Osteoblast (primary cell): Measurements from ENCODE around the gene PLCL2. TPM values are rescaled to one million over a fixed set of nuclear protein-coding genes. Genes with fewer than 3 reads are reported as not detected.

Experiments used
- DNase-seq: peaks from one replicate; pipeline ENCODE4 v3.0.0; 2011; ENCODE audit warnings: low spot score, mixed read lengths; ENCODE audit not compliant: insufficient read length; ENCODE audit errors: missing footprints
- H2AFZ ChIP-seq: 2 replicates; pipeline ENCODE4 v1.6.0; 2011; ENCODE audit warnings: mild to moderate bottlenecking, low read length
- H3K27ac ChIP-seq: 2 replicates; pipeline ENCODE4 v1.5.1; 2011; ENCODE audit warnings: mild to moderate bottlenecking, low read depth, low read length, moderate library complexity
- H3K27me3 ChIP-seq: 2 replicates; pipeline ENCODE4 v1.6.0; 2012; ENCODE audit warnings: mild to moderate bottlenecking, control low read depth, inconsistent platforms, low read length, moderate library complexity; ENCODE audit not compliant: insufficient read depth
- H3K36me3 ChIP-seq: 2 replicates; pipeline ENCODE4 v1.5.1; 2011; ENCODE audit warnings: mild to moderate bottlenecking, low read length, control low read depth, moderate library complexity; ENCODE audit not compliant: insufficient read depth
- H3K4me1 ChIP-seq: 2 replicates; pipeline ENCODE4 v1.5.1; 2011; ENCODE audit warnings: mild to moderate bottlenecking, low read length, control low read depth, moderate library complexity; ENCODE audit not compliant: insufficient read depth
- H3K4me2 ChIP-seq: 2 replicates; pipeline ENCODE4 v1.6.0; 2011; ENCODE audit warnings: mild to moderate bottlenecking, low read length; ENCODE audit not compliant: insufficient read depth
- H3K4me3 ChIP-seq: fragments of 200-600 bp; sonication (generic); 3 replicates; pipeline ENCODE4 v1.5.1; 2012; ENCODE audit warnings: mild to moderate bottlenecking, low read length, inconsistent platforms; ENCODE audit not compliant: insufficient read depth
- H3K79me2 ChIP-seq: 2 replicates; pipeline ENCODE4 v1.6.0; 2012; ENCODE audit warnings: mild to moderate bottlenecking, low read length, control low read depth, inconsistent platforms; ENCODE audit not compliant: insufficient read depth
- H3K9me3 ChIP-seq: 2 replicates; pipeline ENCODE4 v1.5.1; 2011; ENCODE audit warnings: low read depth, low read length, control low read depth
- H4K20me1 ChIP-seq: 2 replicates; pipeline ENCODE4 v1.6.0; 2012; ENCODE audit warnings: mild to moderate bottlenecking, low read length, control low read depth; ENCODE audit not compliant: insufficient read depth
- CTCF ChIP-seq: IDR thresholded peaks from 2 replicates; pipeline ENCODE4 v1.5.1; 2011; ENCODE audit warnings: mild to moderate bottlenecking, low read depth, low read length, moderate library complexity; ENCODE audit errors: extremely low read depth
- total RNA-seq: library from RNA; depleted of rRNA; stranded (reverse); fragments of >200 nt; gene quantifications from 2 replicates; pipeline ENCODE4 v1.2.3, GENCODE V29; 2012

Gene PLCL2
- total RNA-seq, 1 donor = 5.1 TPM

GRCh38 chr3:17065315-17065714 is 180.6 kb downstream of the PLCL2 start:
- Histone ChIP-seq H2AFZ (no peak overlapping the region), H3K79me2 (no peaks in the 10 kb centered on the region), H3K9me3 (no peaks in the 10 kb centered on the region), H3K27me3 (no peaks in the 10 kb centered on the region), H3K4me2 (no peak overlapping the region), H4K20me1 (no peaks in the 10 kb centered on the region), H3K4me3 (no peak overlapping the region), H3K36me3 (no peaks in the 10 kb centered on the region), H3K27ac (no peak overlapping the region), H3K4me1 (no peaks in the 10 kb centered on the region)
- TF ChIP-seq CTCF = no peak
- DNase-seq = no peak

DNA sequence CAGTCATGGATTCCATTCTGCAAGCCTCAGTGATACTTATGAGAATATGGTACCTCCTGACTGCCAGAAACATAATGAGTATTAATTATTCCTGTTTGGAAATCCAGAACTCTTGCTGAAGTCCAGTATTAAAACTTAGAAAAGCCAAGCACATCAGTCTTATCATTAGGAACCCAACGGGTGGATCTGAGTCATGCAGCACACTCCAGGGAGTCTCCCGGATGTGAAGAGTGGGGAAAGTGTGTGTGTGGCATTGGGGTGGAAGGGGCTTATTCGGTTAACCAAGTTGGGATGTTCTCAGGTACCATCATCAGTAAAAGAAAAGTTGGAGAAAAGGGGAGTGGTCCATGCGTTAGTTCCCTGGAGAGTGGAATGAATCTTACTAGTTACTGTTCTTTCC is 181.1 kb downstream of the PLCL2 start:
- no peak overlapping the region for H2AFZ ChIP-seq
- H3K4me2 ChIP-seq = no peak overlapping the region
- H3K27ac ChIP-seq = no peak overlapping the region
- peak; percentile 58 for DNase-seq
- no peaks in the 10 kb centered on the region for H3K27me3 ChIP-seq
- TF ChIP-seq CTCF = no peak
- H4K20me1 ChIP-seq = no peaks in the 10 kb centered on the region
- no peak overlapping the region for H3K4me3 ChIP-seq
- H3K9me3 ChIP-seq = no peaks in the 10 kb centered on the region
- no peaks in the 10 kb centered on the region for H3K36me3 ChIP-seq
- H3K4me1 ChIP-seq = no peaks in the 10 kb centered on the region
- no peaks in the 10 kb centered on the region for H3K79me2 ChIP-seq

GRCh38 chr3:17069754-17070153 is 185.0 kb downstream of the PLCL2 start:
- Histone ChIP-seq H3K79me2 (no peaks in the 10 kb centered on the region), H3K9me3 (no peaks in the 10 kb centered on the region), H2AFZ (no peak overlapping the region), H3K27ac (no peak overlapping the region), H3K36me3 (no peaks in the 10 kb centered on the region), H3K4me2 (no peak overlapping the region), H4K20me1 (no peaks in the 10 kb centered on the region), H3K27me3 (no peaks in the 10 kb centered on the region), H3K4me3 (no peak overlapping the region), H3K4me1 (no peaks in the 10 kb centered on the region)
- TF ChIP-seq CTCF = no peak
- DNase-seq = no peak

DNA sequence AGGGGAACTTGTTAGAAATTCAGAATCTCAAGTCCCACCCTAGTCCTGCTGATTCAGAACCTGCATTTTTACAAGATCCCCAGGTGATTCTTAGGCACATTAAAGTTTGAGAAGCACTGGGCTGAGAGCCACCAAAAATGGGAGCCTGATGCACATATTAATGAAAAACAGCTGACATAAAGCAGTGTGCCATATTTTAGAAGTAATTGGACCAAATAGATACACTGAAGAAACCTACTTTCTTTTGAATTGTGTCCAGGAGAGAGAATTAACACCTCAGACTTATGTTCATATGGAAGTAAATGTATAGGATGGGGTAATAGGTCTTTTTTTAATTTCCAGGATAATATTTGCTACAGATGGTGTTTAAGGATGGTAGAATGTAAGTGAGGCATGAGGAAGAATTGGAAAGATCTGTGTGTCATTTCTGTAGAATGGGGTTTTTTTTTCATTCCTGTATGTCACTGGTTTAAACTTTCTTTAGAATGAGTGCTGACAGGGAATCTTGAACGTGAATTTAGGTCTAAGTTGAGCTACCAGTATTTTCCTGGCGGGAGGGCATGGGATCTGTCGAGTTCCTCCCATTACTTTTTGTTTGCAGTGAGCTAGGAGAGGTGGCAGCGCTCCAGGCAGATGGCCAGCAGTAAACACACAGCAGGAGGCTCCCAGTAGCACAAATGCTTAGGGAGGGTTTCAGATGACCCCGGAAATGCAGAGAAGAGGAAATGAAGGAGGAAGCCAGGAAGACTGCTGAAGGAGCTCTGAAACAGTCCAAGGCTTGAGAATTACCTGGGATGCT is 185.6 kb downstream of the PLCL2 start:
- no peaks in the 10 kb centered on the region for H3K4me1 ChIP-seq
- no peak overlapping the region for H3K4me3 ChIP-seq
- no peak for DNase-seq
- H3K36me3 ChIP-seq = no peaks in the 10 kb centered on the region
- no peaks in the 10 kb centered on the region for H3K79me2 ChIP-seq
- no peaks in the 10 kb centered on the region for H3K9me3 ChIP-seq
- no peaks in the 10 kb centered on the region for H3K27me3 ChIP-seq
- H3K27ac ChIP-seq = no peak overlapping the region
- peak overlapping the region; percentile 37 for H2AFZ ChIP-seq
- TF ChIP-seq CTCF = no peak
- no peak overlapping the region for H3K4me2 ChIP-seq
- H4K20me1 ChIP-seq = no peaks in the 10 kb centered on the region
